NCI-H460 (cell line): ENCODE data around the gene BRD3OS. TPM values are rescaled to one million over a fixed set of nuclear protein-coding genes. Genes with fewer than 3 reads are reported as not detected.
A peak's percentile ranks its signal among the peaks of the same experiment; 100 is the strongest.
"Not testable (repeated sequence)": the region's sequence is repeated elsewhere in the genome, so short reads cannot be mapped to it uniquely, and the experiment has no call there.

ENCODE experiments used
- DNase-seq: peaks from one replicate; pipeline ENCODE4 v3.0.0-alpha.2; 2016; ENCODE audit warnings: low read depth; ENCODE audit errors: extremely low read depth
- total RNA-seq: library from RNA; depleted of rRNA; stranded (reverse); fragments of >200 nt; shearing (Covaris generic); gene quantifications from 2 replicates; pipeline ENCODE4 v1.2.3, GENCODE V29; 2014

The BRD3OS gene
- total RNA-seq, 1 experiment from 2014 or later, result 19.2 TPM

- DNase-seq, result no peak
These were observed 37.2 kb upstream of the BRD3OS start for GRCh38 chr9:133987946-133988665.

GRCh38 chr9:133988771-133989170 is 36.5 kb upstream of the BRD3OS start:
- DNase-seq, result not testable (repeated sequence)

GRCh38 chr9:133989625-133990365 is 35.5 kb upstream of the BRD3OS start:
- DNase-seq, result no peak

GRCh38 chr9:133990366-133991213 is 34.7 kb upstream of the BRD3OS start:
- DNase-seq, result peak; percentile 39

GRCh38 chr9:133991214-133991921 is 33.9 kb upstream of the BRD3OS start:
- no peak for DNase-seq

- DNase-seq, result peak; percentile 45
These were observed 33.1 kb upstream of the BRD3OS start, which contains the start of gene VAV2 for GRCh38 chr9:133991964-133992779. TSS of gene VAV2 (minus strand) at chr9:133992324. CDS start at chr9:133992278, 46 bp downstream.

GRCh38 chr9:133992780-133993634 is 32.3 kb upstream of the BRD3OS start:
- DNase-seq, result peak; percentile 64

- no peak for DNase-seq
These were observed 31.5 kb upstream of the BRD3OS start for GRCh38 chr9:133993635-133994253.

- DNase-seq, result peak; percentile 70
These were observed 30.8 kb upstream of the BRD3OS start for GRCh38 chr9:133994353-133995011.

GRCh38 chr9:133995012-133995896 is 30.0 kb upstream of the BRD3OS start:
- DNase-seq, result no peak

- DNase-seq, result no peak
These were observed 28.5 kb upstream of the BRD3OS start for GRCh38 chr9:133996531-133997520.

- DNase-seq, result no peak
These were observed 27.7 kb upstream of the BRD3OS start for GRCh38 chr9:133997584-133997983.

- DNase-seq, result no peak
These were observed 26.2 kb upstream of the BRD3OS start for GRCh38 chr9:133998915-133999595.

GRCh38 chr9:133999851-134000265 is 25.4 kb upstream of the BRD3OS start:
- no peak for DNase-seq

GRCh38 chr9:134002796-134003195 is 22.5 kb upstream of the BRD3OS start:
- no peak for DNase-seq
